CD14-positive monocyte (primary cell): ENCODE data around the gene LTB4R2. TPM values are rescaled to one million over a fixed set of nuclear protein-coding genes. Genes with fewer than 3 reads are reported as not detected.

Source experiments
- DNase-seq, 3 donors: peaks; one replicate each; pipeline ENCODE4 v3.0.0-alpha.2; 2011 to 2022
- H2AFZ ChIP-seq: 2 replicates; pipeline ENCODE4 v1.6.0; 2012; ENCODE audit warnings: mild to moderate bottlenecking, low read depth, low read length, inconsistent platforms; ENCODE audit not compliant: insufficient read depth, poor library complexity, severe bottlenecking
- H3K27ac ChIP-seq, 2 donors: 1 replicate in 1 of 2; 2 replicates in 1 of 2; pipeline ENCODE4 v1.5.1; 2012 to 2013; ENCODE audit warnings: low read length in 2 of 2, control low read depth in 1 of 2, inconsistent platforms in 1 of 2, low read depth in 1 of 2, mild to moderate bottlenecking in 1 of 2
- H3K27me3 ChIP-seq, 2 donors: one replicate each; pipeline versions ENCODE4 v1.6.0 to v1.6.1; 2011 to 2013; ENCODE audit warnings: low read length in 2 of 2; ENCODE audit not compliant: control insufficient read depth in 2 of 2, insufficient read depth in 2 of 2
- H3K36me3 ChIP-seq, 2 donors: replicated peaks in 1 of 2; 1 replicate in 1 of 2; 2 replicates in 1 of 2; pipeline versions ENCODE4 v1.5.1 to v1.6.1; 2012 to 2013; ENCODE audit warnings: low read length in 2 of 2, control low read depth in 1 of 2, inconsistent platforms in 1 of 2, mild to moderate bottlenecking in 1 of 2; ENCODE audit not compliant: insufficient read depth in 2 of 2, control insufficient read depth in 1 of 2
- H3K4me1 ChIP-seq, 2 donors: 1 replicate in 1 of 2; 2 replicates in 1 of 2; pipeline versions ENCODE4 v1.5.1 to v1.6.1; 2012 to 2013; ENCODE audit warnings: low read length in 2 of 2, control low read depth in 1 of 2, inconsistent platforms in 1 of 2, mild to moderate bottlenecking in 1 of 2, moderate library complexity in 1 of 2; ENCODE audit not compliant: insufficient read depth in 2 of 2, control insufficient read depth in 1 of 2
- H3K4me2 ChIP-seq: replicated peaks from 2 replicates; pipeline ENCODE3; 2012; ENCODE audit warnings: low read length, moderate library complexity, mild to moderate bottlenecking; ENCODE audit not compliant: poor library complexity, severe bottlenecking; ENCODE audit errors: extremely low read depth
- H3K4me3 ChIP-seq, 3 experiments: fragments of 200-600 bp in 1 of 3; sonication (generic) in 1 of 3; replicated peaks in 1 of 3; 1 replicate in 2 of 3; 2 replicates in 1 of 3; pipeline ENCODE4 v1.5.1; 2011 to 2013; ENCODE audit warnings: low read length in 3 of 3, mild to moderate bottlenecking in 3 of 3, control low read depth in 2 of 3, low read depth in 2 of 3, inconsistent platforms in 1 of 3, moderate library complexity in 1 of 3
- H3K79me2 ChIP-seq: 2 replicates; pipeline ENCODE4 v1.6.0; 2012; ENCODE audit warnings: mild to moderate bottlenecking, control low read depth, inconsistent platforms, low read length, moderate library complexity; ENCODE audit not compliant: insufficient read depth
- H3K9ac ChIP-seq: 2 replicates; pipeline ENCODE4 v1.6.0; 2017; ENCODE audit warnings: low read length, mild to moderate bottlenecking; ENCODE audit not compliant: insufficient read depth, poor library complexity, severe bottlenecking
- H3K9me3 ChIP-seq, 2 donors: replicated peaks in 1 of 2; 1 replicate in 1 of 2; 2 replicates in 1 of 2; pipeline versions ENCODE4 v1.5.1 to v1.6.1; 2012 to 2013; ENCODE audit warnings: low read length in 2 of 2, control low read depth in 1 of 2; ENCODE audit not compliant: control insufficient read depth in 1 of 2, insufficient read depth in 1 of 2
- H4K20me1 ChIP-seq: 2 replicates; pipeline ENCODE4 v1.6.0; 2012; ENCODE audit warnings: mild to moderate bottlenecking, low read length, control low read depth, moderate library complexity; ENCODE audit not compliant: insufficient read depth
- H3K27ac Mint-ChIP-seq, 7 donors: one replicate each; pipeline ENCODE4 v1.8.0; 2020; ENCODE audit warnings: mild to moderate bottlenecking in 7 of 7, mixed read lengths in 7 of 7, moderate library complexity in 6 of 7, inconsistent platforms in 2 of 7
- H3K27me3 Mint-ChIP-seq, 3 donors: one replicate each; pipeline ENCODE4 v1.8.0; 2021 to 2022; ENCODE audit warnings: low read depth in 3 of 3, mild to moderate bottlenecking in 3 of 3, mixed read lengths in 3 of 3, moderate library complexity in 3 of 3, inconsistent platforms in 1 of 3
- H3K36me3 Mint-ChIP-seq, 2 donors: one replicate each; pipeline ENCODE4 v1.8.0; 2020; ENCODE audit warnings: mixed read lengths in 2 of 2, inconsistent platforms in 1 of 2, mild to moderate bottlenecking in 1 of 2
- H3K4me1 Mint-ChIP-seq: one replicate; pipeline ENCODE4 v1.8.0; 2020; ENCODE audit warnings: mild to moderate bottlenecking, mixed read lengths
- H3K4me3 Mint-ChIP-seq, 2 donors: one replicate each; pipeline ENCODE4 v1.8.0; 2020; ENCODE audit warnings: mild to moderate bottlenecking in 2 of 2, mixed read lengths in 2 of 2, moderate library complexity in 1 of 2
- H3K9me3 Mint-ChIP-seq, 7 donors: one replicate each; pipeline ENCODE4 v1.8.0; 2020 to 2022; ENCODE audit warnings: mixed read lengths in 7 of 7, mild to moderate bottlenecking in 6 of 7, moderate library complexity in 6 of 7, inconsistent platforms in 2 of 7
- CTCF ChIP-seq: fragments of 200-600 bp; IDR thresholded peaks from one replicate; pipeline ENCODE4 v1.8.0; 2022; ENCODE audit warnings: antibody characterized with exemption, mild to moderate bottlenecking
- WGBS: methylation state at CpG from one replicate; pipeline ENCODE4 v1.1.5; 2013; ENCODE audit warnings: missing lambda C conversion rate; ENCODE audit not compliant: insufficient coverage; 5-methylcytosine and 5-hydroxymethylcytosine counted together
- intact Hi-C, 2 donors: fragments of 100-400 bp; cut with micrococcal nuclease; formaldehyde crosslinking; loops; one replicate each; pipeline versions ENCODE4 v1.15.0 to v1.15.1; 2023
- polyA plus RNA-seq, 3 donors: library from polyadenylated mRNA; depleted of rRNA in 1 of 3; unstranded in 2 of 3; stranded (reverse) in 1 of 3; fragments of 300-500 nt in 2 of 3; fragments of >200 nt in 1 of 3; fragmentation: Illumina TruSeq in 2 of 3; gene quantifications; 1 replicate in 2 of 3; 2 replicates in 1 of 3; pipeline ENCODE4 v1.2.3, GENCODE V29; 2012 to 2021

Gene LTB4R2
- polyA plus RNA-seq, 3 donors: 2.7 to 25.1 (median 2.9) TPM

GRCh38 chr14:24286996-24287395 lies 22.9 kb upstream of the LTB4R2 start:
- peaks cover 0 to 4% (median 0%) of the 10 kb centered on the region in 3 donors for H3K27me3 Mint-ChIP-seq
- no peak overlapping the region for H3K27ac ChIP-seq
- TF ChIP-seq CTCF: no peak
- H3K36me3 Mint-ChIP-seq: peaks cover 37 to 40% of the 10 kb centered on the region in 2 donors
- H3K9ac ChIP-seq: no peak overlapping the region
- peaks cover 10% of the 10 kb centered on the region for H3K79me2 ChIP-seq
- peaks cover 29% of the 10 kb centered on the region in 2 donors for H3K36me3 ChIP-seq
- no peak overlapping the region for H3K4me3 Mint-ChIP-seq
- H4K20me1 ChIP-seq: no peaks in the 10 kb centered on the region
- 87% methylated on average over 5 of the region's 5 CpGs for WGBS
- H3K4me2 ChIP-seq: no peak overlapping the region
- peaks cover 9 to 10% of the 10 kb centered on the region in 2 donors for H3K4me1 ChIP-seq
- no peaks in the 10 kb centered on the region for H3K9me3 ChIP-seq
- H2AFZ ChIP-seq: no peak overlapping the region
- H3K27ac Mint-ChIP-seq: no peak overlapping the region
- H3K9me3 Mint-ChIP-seq: peaks cover 0 to 3% (median 0%) of the 10 kb centered on the region in 7 donors
- no peak for DNase-seq
- intact Hi-C loops: no loop called here
- no peak overlapping the region for H3K4me3 ChIP-seq
- H3K4me1 Mint-ChIP-seq: peaks cover 18% of the 10 kb centered on the region
- H3K27me3 ChIP-seq: no peaks in the 10 kb centered on the region

DNA sequence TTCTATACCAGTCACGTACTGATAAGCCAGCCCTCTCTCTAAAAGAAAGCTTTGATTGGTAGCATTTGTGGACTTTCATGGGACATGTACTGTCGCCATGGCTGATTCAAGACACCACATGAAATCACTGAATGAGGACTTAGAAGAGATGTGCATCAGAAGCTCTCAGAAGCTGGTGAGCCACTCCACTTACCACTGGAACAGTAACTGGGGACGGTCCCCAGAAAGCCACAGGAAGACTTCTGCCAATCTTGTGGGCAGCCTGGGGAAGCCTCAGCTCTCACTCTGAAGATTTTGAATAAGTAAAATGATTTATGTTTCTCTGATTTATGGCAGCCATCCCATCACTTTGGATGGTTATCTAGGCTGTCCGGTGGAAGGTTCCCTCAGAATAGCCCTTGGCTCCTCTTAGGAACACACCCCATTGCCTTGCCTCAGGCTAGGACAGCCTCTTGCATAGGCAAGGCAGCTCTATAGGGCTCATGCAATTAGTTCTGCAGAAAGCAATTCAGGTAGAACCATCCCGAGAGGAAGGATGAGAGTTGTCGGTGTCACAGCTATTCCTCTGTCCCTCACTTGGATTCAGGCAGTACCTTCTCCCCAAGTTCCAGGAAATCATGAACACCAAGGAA lies 20.2 kb upstream of the LTB4R2 start:
- H3K4me1 Mint-ChIP-seq: peaks cover 7% of the 10 kb centered on the region
- no peak for TF ChIP-seq CTCF
- Histone ChIP-seq H3K9ac (no peak overlapping the region), H3K36me3 (peaks cover 40 to 52% of the 10 kb centered on the region in 2 donors), H3K79me2 (peaks cover 3% of the 10 kb centered on the region), H3K27ac (no peak overlapping the region), H3K4me2 (no peak overlapping the region), H3K9me3 (no peaks in the 10 kb centered on the region), H3K27me3 (no peaks in the 10 kb centered on the region), H2AFZ (no peak overlapping the region), H3K4me1 (no peaks in the 10 kb centered on the region), H4K20me1 (no peaks in the 10 kb centered on the region), H3K4me3 (no peak overlapping the region)
- peak overlapping the region in 1 of 7 donors; percentile 0 for H3K27ac Mint-ChIP-seq
- no peak overlapping the region for H3K4me3 Mint-ChIP-seq
- 65% methylated on average over 6 of the region's 6 CpGs for WGBS
- no peaks in the 10 kb centered on the region for H3K9me3 Mint-ChIP-seq
- H3K36me3 Mint-ChIP-seq: peaks cover 50 to 62% of the 10 kb centered on the region in 2 donors
- intact Hi-C loops: loop anchor here in 1 of 2 donors (10.0 kb wide), 1 partner anchor 175 kb away; the partner anchor contains the start of genes DCAF11 and NRL
- peaks cover 0 to 1% (median 0%) of the 10 kb centered on the region in 3 donors for H3K27me3 Mint-ChIP-seq
- no peak for DNase-seq
